PFSK-1 (cell line): ENCODE data around the gene PHLDB3.

Experiments used
- FOXP2 ChIP-seq: optimal IDR thresholded peaks from 2 replicates; pipeline ENCODE3; 2011; ENCODE audit warnings: borderline replicate concordance, control low read depth, inconsistent platforms; ENCODE audit not compliant: insufficient read depth; ENCODE audit errors: extremely low read length, extremely low read depth
- POLR2AphosphoS5 ChIP-seq: IDR thresholded peaks from 2 replicates; pipeline ENCODE4 v1.6.1; 2012; ENCODE audit warnings: low read depth, mild to moderate bottlenecking, control low read depth, low read length, moderate library complexity
- REST ChIP-seq, 2 experiments: IDR thresholded peaks; 2 replicates each; pipeline versions ENCODE4 v1.6.1 to v1.8.0; 2011 to 2012; ENCODE audit warnings: low read depth in 2 of 2, low read length in 2 of 2, control low read depth in 1 of 2, inconsistent platforms in 1 of 2, mild to moderate bottlenecking in 1 of 2, moderate library complexity in 1 of 2; ENCODE audit not compliant: insufficient read depth in 1 of 2
- SIN3A ChIP-seq: IDR thresholded peaks from 2 replicates; pipeline ENCODE4 v1.6.1; 2012; ENCODE audit warnings: mild to moderate bottlenecking, low read length, moderate library complexity, borderline replicate concordance; ENCODE audit not compliant: insufficient read depth
- TAF1 ChIP-seq: IDR thresholded peaks from 2 replicates; pipeline ENCODE4 v1.6.1; 2012; ENCODE audit warnings: low read length, control low read depth, borderline replicate concordance; ENCODE audit not compliant: insufficient read depth

PHLDB3 gene

GRCh38 chr19:43464134-43464775 is 40.3 kb downstream of the PHLDB3 start:
- no peak for TF ChIP-seq SIN3A

GRCh38 chr19:43463381-43464133 is 41.0 kb downstream of the PHLDB3 start:
- TF ChIP-seq REST (IDR thresholded peaks at IDR 0.05; ENCODE audit: insufficient read depth in 1 of 2, low read depth in 2 of 2, low read length in 2 of 2) (no peak), TAF1 (no peak), SIN3A (no peak), POLR2AphosphoS5 (0 out of 2 replicates have a peak, but pooled peaks have one; percentile 20), FOXP2 (peak; percentile 12)

- TF ChIP-seq SIN3A (no peak), FOXP2 (peak; percentile 41)
These were observed 41.7 kb downstream of the PHLDB3 start for GRCh38 chr19:43462785-43463380.

- TF ChIP-seq SIN3A (no peak), REST (IDR thresholded peaks at IDR 0.05; ENCODE audit: insufficient read depth in 1 of 2, low read depth in 2 of 2, low read length in 2 of 2) (no peak)
These were observed 42.2 kb downstream of the PHLDB3 start for GRCh38 chr19:43462383-43462782.

- TF ChIP-seq POLR2AphosphoS5: no peak
- no peak for TF ChIP-seq REST (IDR thresholded peaks at IDR 0.05; ENCODE audit: insufficient read depth in 1 of 2, low read depth in 2 of 2, low read length in 2 of 2)
- TF ChIP-seq SIN3A: no peak
- no peak for TF ChIP-seq TAF1
- TF ChIP-seq FOXP2: no peak
These were observed 43.2 kb downstream of the PHLDB3 start for GRCh38 chr19:43461303-43461702.

- TF ChIP-seq TAF1 (no peak), REST (IDR thresholded peaks at IDR 0.05; ENCODE audit: insufficient read depth in 1 of 2, low read depth in 2 of 2, low read length in 2 of 2) (no peak), POLR2AphosphoS5 (no peak), FOXP2 (no peak), SIN3A (no peak)
These were observed 44.1 kb downstream of the PHLDB3 start for GRCh38 chr19:43460362-43461016.
